Liver (tissue), 9 donors: Measurements from ENCODE around the gene TAMALIN. TPM values are rescaled to one million over a fixed set of nuclear protein-coding genes. Genes with fewer than 3 reads are reported as not detected.

ENCODE experiments used
- DNase-seq: peaks from one replicate; pipeline ENCODE4 v3.0.0-alpha.2; 2017; ENCODE audit warnings: low spot score
- H3K27ac ChIP-seq, 2 donors: one replicate each; pipeline ENCODE4 v1.7.0; 2013; ENCODE audit warnings: inconsistent platforms in 2 of 2, low read length in 2 of 2, control low read depth in 1 of 2, low read depth in 1 of 2, mild to moderate bottlenecking in 1 of 2
- H3K27me3 ChIP-seq, 4 donors: one replicate each; pipeline versions ENCODE4 v1.6.1 to v1.7.0; 2013; ENCODE audit warnings: low read length in 3 of 4, inconsistent platforms in 1 of 4, mild to moderate bottlenecking in 1 of 4, moderate library complexity in 1 of 4; ENCODE audit not compliant: control insufficient read depth in 4 of 4, insufficient read depth in 4 of 4
- H3K36me3 ChIP-seq, 4 donors: one replicate each; pipeline versions ENCODE4 v1.6.1 to v1.7.0; 2013; ENCODE audit warnings: low read length in 3 of 4, mild to moderate bottlenecking in 3 of 4, low read depth in 1 of 4, moderate library complexity in 1 of 4; ENCODE audit not compliant: control insufficient read depth in 4 of 4, insufficient read depth in 3 of 4
- H3K4me1 ChIP-seq, 4 donors: one replicate each; pipeline versions ENCODE4 v1.6.1 to v1.7.0; 2013; ENCODE audit warnings: low read length in 3 of 4, mild to moderate bottlenecking in 3 of 4, moderate library complexity in 1 of 4; ENCODE audit not compliant: control insufficient read depth in 4 of 4, insufficient read depth in 4 of 4
- H3K4me3 ChIP-seq, 3 donors: one replicate each; pipeline versions ENCODE4 v1.6.1 to v1.7.0; 2013; ENCODE audit warnings: low read length in 3 of 3, control low read depth in 1 of 3, low read depth in 1 of 3, mild to moderate bottlenecking in 1 of 3
- H3K9ac ChIP-seq, 2 donors: one replicate each; pipeline ENCODE4 v1.7.0; 2013; ENCODE audit warnings: low read length in 2 of 2, mild to moderate bottlenecking in 2 of 2, moderate library complexity in 2 of 2, control low read depth in 1 of 2, low read depth in 1 of 2
- H3K9me3 ChIP-seq, 4 donors: one replicate each; pipeline versions ENCODE4 v1.6.1 to v1.7.0; 2013; ENCODE audit warnings: low read length in 3 of 4; ENCODE audit not compliant: control insufficient read depth in 4 of 4
- ATF3 ChIP-seq: IDR thresholded peaks from 2 replicates; pipeline ENCODE4 v1.6.1; 2016; ENCODE audit warnings: antibody characterized with exemption
- CTCF ChIP-seq: fragments of 150-350 bp; IDR thresholded peaks from 2 replicates; pipeline ENCODE4 v1.5.1; 2017; ENCODE audit warnings: improper control_type of control experiment, low read depth, low read length; ENCODE audit not compliant: missing input control
- EGR1 ChIP-seq, 2 donors: IDR thresholded peaks; 2 replicates each; pipeline ENCODE4 v1.6.1; 2016 to 2018; ENCODE audit warnings: antibody characterized with exemption in 2 of 2, low read depth in 2 of 2
- FOXA1 ChIP-seq: IDR thresholded peaks from 2 replicates; pipeline ENCODE4 v1.6.1; 2016; ENCODE audit warnings: antibody characterized with exemption
- FOXA2 ChIP-seq: IDR thresholded peaks from 2 replicates; pipeline ENCODE4 v1.6.1; 2016; ENCODE audit warnings: antibody characterized with exemption
- GABPA ChIP-seq, 2 donors: IDR thresholded peaks in 1 of 2; conservative IDR thresholded peaks in 1 of 2; 2 replicates each; pipeline ENCODE4 v1.6.1; 2016; ENCODE audit warnings: antibody characterized with exemption in 2 of 2, mild to moderate bottlenecking in 1 of 2, moderate library complexity in 1 of 2
- HNF4A ChIP-seq, 2 donors: conservative IDR thresholded peaks; 2 replicates each; pipeline ENCODE4 v1.6.1; 2016; ENCODE audit warnings: antibody characterized with exemption in 2 of 2, mild to moderate bottlenecking in 2 of 2
- HNF4G ChIP-seq: IDR thresholded peaks from 2 replicates; pipeline ENCODE4 v1.6.1; 2016; ENCODE audit warnings: antibody characterized with exemption
- JUND ChIP-seq, 2 donors: IDR thresholded peaks; 2 replicates each; pipeline ENCODE4 v1.6.1; 2016; ENCODE audit warnings: antibody characterized with exemption in 2 of 2
- MAX ChIP-seq: IDR thresholded peaks from 2 replicates; pipeline ENCODE4 v1.6.1; 2016; ENCODE audit warnings: antibody characterized with exemption
- NR2F2 ChIP-seq: IDR thresholded peaks from 2 replicates; pipeline ENCODE4 v1.6.1; 2016; ENCODE audit warnings: antibody characterized with exemption
- RAD21 ChIP-seq, 2 donors: IDR thresholded peaks; 2 replicates each; pipeline ENCODE4 v1.6.1; 2016; ENCODE audit warnings: antibody characterized with exemption in 2 of 2, mild to moderate bottlenecking in 2 of 2
- REST ChIP-seq: IDR thresholded peaks from 2 replicates; pipeline ENCODE4 v1.6.1; 2016; ENCODE audit warnings: antibody characterized with exemption, mild to moderate bottlenecking
- RXRA ChIP-seq, 2 donors: IDR thresholded peaks; 2 replicates each; pipeline ENCODE4 v1.6.1; 2017 to 2018; ENCODE audit warnings: antibody characterized with exemption in 2 of 2, mild to moderate bottlenecking in 1 of 2
- SP1 ChIP-seq: IDR thresholded peaks from 2 replicates; pipeline ENCODE4 v1.6.1; 2018; ENCODE audit warnings: antibody characterized with exemption, mild to moderate bottlenecking
- TAF1 ChIP-seq: conservative IDR thresholded peaks from 2 replicates; pipeline ENCODE4 v1.6.1; 2016; ENCODE audit warnings: antibody characterized with exemption, mild to moderate bottlenecking
- YY1 ChIP-seq: IDR thresholded peaks from 2 replicates; pipeline ENCODE4 v1.6.1; 2016; ENCODE audit warnings: antibody characterized with exemption, mild to moderate bottlenecking
- ZBTB33 ChIP-seq: IDR thresholded peaks from 2 replicates; pipeline ENCODE4 v1.6.1; 2016; ENCODE audit warnings: antibody characterized with exemption
- WGBS: extraction: QIAGEN DNeasy Blood & Tissue Kit; methylation state at CpG from one replicate; pipeline ENCODE4 v1.1.7; 2013; 5-methylcytosine and 5-hydroxymethylcytosine counted together
- polyA plus RNA-seq, 2 donors: library from polyadenylated mRNA; stranded (reverse) in 1 of 2; unstranded in 1 of 2; fragments of 200-250 nt in 1 of 2; fragments of >200 nt in 1 of 2; fragmentation: Nextera tagmentation in 1 of 2; extraction: Ambion mirVana in 1 of 2; gene quantifications; one replicate each; pipeline versions ENCODE4 v1.2.1 to v1.2.3, GENCODE V29; 2013 to 2015
- total RNA-seq, 2 donors: library from RNA; depleted of rRNA; stranded (reverse); fragments of >200 nt; gene quantifications; one replicate each; pipeline ENCODE4 v1.2.3, GENCODE V29; 2014
- donor health status: healthy.
- donor health status: healthy.
- donor health status: healthy.
- donor health status: healthy.
- donor health status: healthy.

TAMALIN gene
- total and polyA plus RNA-seq, 4 donors, result 1.1 to 9.9 (median 2.5) TPM

- peaks cover 2 to 8% (median 8%) of the 10 kb centered on the region in 4 donors for H3K4me1 ChIP-seq
- no peak overlapping the region for H3K27ac ChIP-seq
- H3K9ac ChIP-seq, result no peak overlapping the region
- no peak for DNase-seq
- H3K36me3 ChIP-seq, result no peaks in the 10 kb centered on the region
- no peak overlapping the region for H3K4me3 ChIP-seq
- no peaks in the 10 kb centered on the region for H3K9me3 ChIP-seq
- TF ChIP-seq NR2F2 (no peak), FOXA1 (no peak), GABPA (IDR thresholded peaks at IDR 0.05 in 1 of 2, conservative IDR thresholded peaks at IDR 0.05 in 1 of 2) (no peak), EGR1 (IDR thresholded peaks at IDR 0.05; ENCODE audit: low read depth in 2 of 2) (no peak), FOXA2 (no peak), JUND (IDR thresholded peaks at IDR 0.05) (no peak), MAX (no peak), RAD21 (IDR thresholded peaks at IDR 0.05) (no peak), ATF3 (no peak), SP1 (no peak), YY1 (no peak), ZBTB33 (no peak), HNF4A (conservative IDR thresholded peaks at IDR 0.05) (no peak), TAF1 (no peak), REST (no peak), RXRA (IDR thresholded peaks at IDR 0.05) (no peak), HNF4G (no peak), CTCF (no peak)
- 80% methylated on average over 10 of the region's 10 CpGs for WGBS
- peaks cover 0 to 3% (median 0%) of the 10 kb centered on the region in 4 donors for H3K27me3 ChIP-seq
Observed at GRCh38 chr12:52005218-52005902, 1.4 kb upstream of the TAMALIN start.
